ENCODE measurements around the gene COL7A1.

COL7A1 gene

GRCh38 chr3:48617559-48617958 lies 22.4 kb upstream of the COL7A1 start:
- DNase-seq = no peak

GRCh38 chr3:48614044-48614443 lies 18.9 kb upstream of the COL7A1 start:
- DNase-seq = no peak

- DNase-seq = no peak
Measured at GRCh38 chr3:48612309-48612708, 17.2 kb upstream of the COL7A1 start.

DNA sequence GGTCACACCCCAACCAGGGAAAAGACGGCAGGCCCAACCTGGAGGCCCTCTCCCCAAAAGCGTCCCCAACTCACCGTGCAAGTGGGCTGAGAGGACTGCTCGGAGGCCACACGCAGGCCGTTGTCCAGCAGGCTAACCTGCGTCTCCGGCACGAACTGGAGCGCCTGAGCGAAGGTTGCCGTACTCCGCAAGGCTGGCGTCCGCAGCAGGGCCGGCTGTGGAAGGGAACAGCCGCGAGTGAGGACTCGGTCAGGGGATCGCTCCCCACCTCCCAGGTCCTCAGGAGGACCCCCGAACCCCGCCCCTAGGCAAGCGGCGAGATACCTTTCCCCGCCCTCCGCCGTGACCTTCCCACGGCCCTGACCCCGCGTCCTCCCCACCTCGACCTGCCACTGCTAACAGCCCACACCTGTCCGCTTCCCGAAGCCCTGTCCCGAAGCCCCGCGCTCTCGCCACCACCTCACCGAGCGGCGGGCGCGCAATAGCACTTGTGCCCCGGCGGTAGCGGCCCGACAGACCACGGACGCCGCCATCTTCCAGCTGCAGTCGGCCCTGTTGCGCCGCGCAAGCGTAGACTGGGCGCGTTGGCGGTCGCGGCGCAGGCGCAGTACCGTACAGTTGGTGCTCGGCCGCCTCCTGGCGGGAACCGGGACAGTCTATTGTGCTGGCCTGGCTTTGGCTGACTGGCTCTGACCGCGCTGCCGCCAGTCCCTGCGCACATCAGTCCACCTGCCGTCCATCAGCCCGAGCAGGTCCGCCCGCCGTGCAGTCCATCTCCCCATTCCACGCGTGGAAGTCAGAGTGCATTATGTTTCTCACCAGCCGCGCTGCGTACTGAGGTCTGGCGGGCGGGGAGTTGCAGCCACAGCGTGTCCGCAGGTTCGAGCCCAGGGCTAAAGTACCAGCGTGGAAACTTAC lies 14.2 kb upstream of the COL7A1 start, which contains the start of gene UQCRC1:
Gene UQCRC1 (minus strand): TSS at position 559 of the 918 bp plus-strand sequence. CDS start 26 bp downstream, at position 533.
- DNase-seq = peak; percentile 91

- DNase-seq = peak; percentile 24
Measured at GRCh38 chr3:48607519-48607918, 12.4 kb upstream of the COL7A1 start.

- no peak for DNase-seq
Measured at GRCh38 chr3:48601622-48601994, 6.5 kb upstream of the COL7A1 start.

GRCh38 chr3:48600711-48601621 lies 5.8 kb upstream of the COL7A1 start:
- DNase-seq = no peak

GRCh38 chr3:48599509-48600285 lies 4.6 kb upstream of the COL7A1 start:
- no peak for DNase-seq

DNA sequence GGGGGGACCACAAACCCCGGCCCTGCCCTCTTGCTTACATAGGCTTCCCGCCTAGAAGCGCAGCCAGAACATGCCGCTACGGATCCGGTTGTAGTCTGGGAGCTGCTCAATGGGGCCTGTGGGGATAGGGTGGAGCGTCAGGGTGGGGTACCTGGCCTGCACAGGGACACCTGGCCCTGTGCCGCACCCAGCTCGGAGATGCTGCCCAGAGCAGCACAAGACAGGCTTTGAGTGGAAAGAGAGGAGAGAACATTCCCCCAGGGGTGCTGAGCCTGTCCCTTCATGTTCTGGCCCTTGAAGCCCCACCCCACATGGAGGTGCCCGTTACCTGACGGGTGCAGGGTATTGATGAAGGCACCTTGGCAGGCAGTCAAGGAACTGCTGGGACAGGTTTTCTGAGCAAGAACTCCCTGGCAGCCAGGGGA lies 4.0 kb upstream of the COL7A1 start:
- DNase-seq = no peak

DNA sequence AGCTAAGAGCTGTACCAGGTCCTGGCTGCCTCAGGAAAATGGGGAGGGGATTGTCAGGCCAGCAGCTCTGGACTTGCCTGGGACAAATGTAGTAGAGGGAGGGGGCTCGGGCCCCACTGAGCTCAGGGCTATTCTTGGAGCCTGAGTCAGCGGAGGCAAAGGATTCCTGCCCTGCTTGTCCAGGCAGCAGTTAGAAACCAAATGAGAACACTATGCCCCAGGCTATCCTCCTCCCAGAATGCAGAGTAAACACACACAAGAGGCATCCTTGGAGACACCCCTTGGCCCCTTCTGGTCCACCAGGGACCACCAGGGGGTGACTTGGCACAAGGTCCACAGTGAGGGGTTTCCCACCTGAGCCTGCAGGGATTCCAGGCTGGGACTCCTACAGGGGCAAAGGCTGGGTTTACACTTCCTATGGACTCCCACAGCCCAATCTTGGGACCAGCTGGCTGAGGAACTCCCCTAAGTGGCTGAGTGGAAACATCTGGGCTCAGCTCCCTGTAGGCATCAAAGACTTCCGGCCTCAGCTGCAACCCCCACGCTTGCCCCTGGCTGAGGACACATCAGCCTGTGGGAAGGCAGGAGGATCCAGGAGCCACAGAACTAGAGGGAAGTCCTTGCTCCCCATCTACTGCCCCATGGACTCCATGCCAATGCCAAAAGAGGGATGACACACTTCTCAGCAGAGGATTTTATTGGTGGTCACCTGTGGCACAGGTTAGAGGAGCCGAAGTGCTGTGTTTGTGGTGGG lies 3.4 kb upstream of the COL7A1 start:
- no peak for DNase-seq

GRCh38 chr3:48597408-48597800 lies 2.3 kb upstream of the COL7A1 start:
- DNase-seq = no peak

- no peak for DNase-seq
Measured at GRCh38 chr3:48596676-48597407, 1.7 kb upstream of the COL7A1 start.

- no peak for DNase-seq
Measured at GRCh38 chr3:48596157-48596556, 1.0 kb upstream of the COL7A1 start.

- no peak for DNase-seq
Measured at GRCh38 chr3:48595526-48596121, 495 bp upstream of the COL7A1 start.

DNA sequence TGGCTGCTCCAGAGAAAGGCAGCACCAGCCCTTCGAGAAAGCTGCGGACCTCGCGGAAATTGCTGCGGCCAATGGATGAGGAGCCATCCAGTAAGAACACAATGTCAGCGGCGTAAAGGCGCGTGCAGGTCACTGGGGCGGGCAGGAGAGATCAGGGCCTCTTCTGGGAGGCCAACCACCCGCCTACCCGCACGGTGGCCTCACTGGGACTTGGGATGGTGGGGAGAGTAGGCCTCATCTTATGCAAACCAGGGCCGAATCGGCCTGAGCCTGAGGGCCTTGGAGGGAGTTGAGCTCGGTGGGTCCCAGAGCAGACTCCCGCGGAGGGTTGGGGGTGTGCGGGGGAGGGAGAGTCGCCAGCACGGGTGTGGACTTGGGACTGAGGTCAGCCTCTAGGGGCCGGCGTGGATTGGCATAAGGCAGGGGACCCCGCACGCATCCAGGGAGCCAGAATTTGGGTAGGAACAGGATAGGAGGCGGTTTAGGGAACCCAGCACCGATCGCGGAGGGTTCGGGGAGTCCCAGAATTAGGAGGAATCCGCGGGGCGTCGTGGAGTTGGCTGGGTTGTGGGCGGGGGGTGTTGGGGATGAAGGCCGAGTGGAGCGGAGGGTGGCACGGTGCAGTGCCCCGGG lies 596 bp downstream of the COL7A1 start:
- no peak for DNase-seq

DNA sequence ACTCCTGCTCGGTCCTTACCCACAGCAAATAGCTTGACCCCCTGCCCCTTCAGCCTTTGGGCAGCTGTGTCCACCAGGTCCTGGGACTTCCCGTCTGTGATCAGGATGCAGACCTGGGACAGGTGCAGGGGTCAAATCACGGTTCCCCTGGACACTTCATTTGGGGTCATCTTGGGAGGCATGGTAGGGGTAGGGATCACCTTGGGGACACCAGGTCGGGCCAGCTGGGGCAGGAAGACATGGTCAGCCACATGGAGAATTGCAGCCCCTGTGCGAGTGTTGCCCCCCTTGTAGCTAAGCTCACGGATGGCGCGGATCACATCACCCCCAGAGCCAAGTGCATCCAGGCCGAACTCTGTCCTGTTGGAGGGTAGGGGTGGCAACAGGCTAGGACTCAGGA lies 1.8 kb downstream of the COL7A1 start:
- no peak for DNase-seq

DNA sequence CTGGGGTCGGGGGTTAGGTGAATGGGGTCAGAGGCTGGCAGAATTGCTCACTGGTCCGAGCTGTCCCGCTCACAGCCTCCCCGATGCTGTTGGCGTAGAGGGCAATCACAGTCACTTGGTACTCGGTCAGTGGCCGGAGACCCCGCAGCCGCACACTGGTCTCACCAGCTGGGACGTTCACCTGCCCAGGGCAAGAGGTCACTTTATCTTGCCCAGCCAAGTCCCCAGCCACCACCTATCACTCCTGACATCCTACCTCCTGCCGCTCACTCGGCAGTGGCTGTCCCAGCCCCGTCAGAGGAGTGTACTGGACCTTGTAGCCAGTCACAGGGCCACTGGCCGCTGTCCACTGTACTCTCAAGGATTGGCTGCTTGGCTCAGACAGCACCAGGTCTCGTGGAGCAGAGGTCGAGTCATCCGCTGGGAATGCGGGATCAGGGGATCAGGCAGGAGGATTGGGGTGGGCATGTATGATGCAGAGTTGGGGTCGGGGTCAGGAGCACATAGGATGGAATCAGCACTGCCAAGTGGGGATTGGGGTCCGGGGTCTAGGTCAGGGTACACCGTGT lies 2.5 kb downstream of the COL7A1 start:
- no peak for DNase-seq

- DNase-seq = no peak
Measured at GRCh38 chr3:48591886-48592518, 3.1 kb downstream of the COL7A1 start.

GRCh38 chr3:48591436-48591835 lies 3.7 kb downstream of the COL7A1 start:
- no peak for DNase-seq

DNA sequence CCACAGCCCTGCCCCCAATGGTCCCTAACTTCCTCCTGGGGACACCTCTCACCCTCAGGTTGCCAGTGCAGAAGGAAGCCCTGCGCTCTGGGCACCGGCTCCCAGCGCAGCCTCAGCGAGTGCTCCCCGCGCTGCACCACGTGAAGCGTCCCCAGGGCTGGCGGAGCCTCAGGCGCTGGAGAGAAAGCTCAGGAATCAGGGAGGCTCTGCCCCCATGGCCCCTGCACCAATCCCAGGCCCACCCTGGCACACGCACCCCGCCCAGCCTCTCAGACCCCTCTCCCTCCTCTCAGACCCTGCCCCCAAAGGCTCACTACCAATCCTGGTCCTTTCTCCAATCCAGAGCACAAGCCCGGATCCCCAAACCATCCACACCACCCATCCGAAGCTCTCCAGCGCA lies 6.9 kb downstream of the COL7A1 start:
- DNase-seq = no peak
